GM18519 (cell line): ENCODE measurements around the gene XPO5.

ENCODE experiments used
- ATAC-seq: cut with Tn5 transposase; IDR thresholded peaks from one replicate; pipeline ENCODE4 v1.9.1; 2021; ENCODE audit warnings: mild to moderate bottlenecking, moderate library complexity; ENCODE audit not compliant: unreplicated experiment, low FRiP score

The XPO5 gene

GRCh38 chr6:43520097-43520496, 55.7 kb downstream of the XPO5 start:
- no peak for ATAC-seq

- ATAC-seq, result no peak
These were observed 58.1 kb downstream of the XPO5 start for GRCh38 chr6:43517505-43518357.

- ATAC-seq, result peak; percentile 56
These were observed 58.9 kb downstream of the XPO5 start, which contains the start of the genes POLR1C and YIPF3 for GRCh38 chr6:43516697-43517504. TSS of gene POLR1C (plus strand) at chr6:43517089. CDS start at chr6:43517110, 21 bp downstream. TSS of gene YIPF3 (minus strand) at chr6:43516926. CDS start at chr6:43516807, 119 bp downstream.

- ATAC-seq, result no peak
These were observed 59.5 kb downstream of the XPO5 start for GRCh38 chr6:43516367-43516696.

GRCh38 chr6:43515808-43516207, 60.0 kb downstream of the XPO5 start:
- ATAC-seq, result no peak

GRCh38 chr6:43511824-43512415, 63.9 kb downstream of the XPO5 start:
- no peak for ATAC-seq

GRCh38 chr6:43510827-43511163, 65.0 kb downstream of the XPO5 start:
- no peak for ATAC-seq

GRCh38 chr6:43509984-43510826, 65.6 kb downstream of the XPO5 start, which contains the start of gene LRRC73:
TSS of gene LRRC73 (minus strand) at chr6:43510346. CDS start at chr6:43509785, 561 bp downstream.
- ATAC-seq, result no peak

- ATAC-seq, result no peak
These were observed 66.5 kb downstream of the XPO5 start for GRCh38 chr6:43509142-43509983.

GRCh38 chr6:43508481-43509141, 67.2 kb downstream of the XPO5 start:
- no peak for ATAC-seq

- no peak for ATAC-seq
These were observed 69.0 kb downstream of the XPO5 start for GRCh38 chr6:43506667-43507471.

GRCh38 chr6:43506171-43506570, 69.7 kb downstream of the XPO5 start:
- ATAC-seq, result no peak

- no peak for ATAC-seq
These were observed 70.1 kb downstream of the XPO5 start for GRCh38 chr6:43505718-43506117.

- no peak for ATAC-seq
These were observed 70.9 kb downstream of the XPO5 start for GRCh38 chr6:43504756-43505593.

GRCh38 chr6:43503443-43503842, 72.4 kb downstream of the XPO5 start:
- no peak for ATAC-seq

- no peak for ATAC-seq
These were observed 73.2 kb downstream of the XPO5 start for GRCh38 chr6:43502666-43503065.

- ATAC-seq, result no peak
These were observed 74.9 kb downstream of the XPO5 start for GRCh38 chr6:43500921-43501320.
